NCI-H2196 (cell line): ENCODE data around the gene ZNF888.
A peak's percentile ranks its signal among the peaks of the same experiment; 100 is the strongest.
"Not testable (repeated sequence)": the region's sequence is repeated elsewhere in the genome, so short reads cannot be mapped to it uniquely, and the experiment has no call there.

Experiments
- DNase-seq: peaks from one replicate; lab custom pipeline; 2025; ENCODE audit not compliant: unreplicated experiment; lab: John Stamatoyannopoulos, UW

Gene ZNF888

GRCh38 chr19:52941941-52942385 lies 18.7 kb upstream of the ZNF888 start:
- DNase-seq, result no peak

- DNase-seq, result not testable (repeated sequence)
These were observed 18.3 kb upstream of the ZNF888 start for GRCh38 chr19:52941523-52941922.

- DNase-seq, result not testable (repeated sequence)
These were observed 17.7 kb upstream of the ZNF888 start for GRCh38 chr19:52940905-52941304.

DNA sequence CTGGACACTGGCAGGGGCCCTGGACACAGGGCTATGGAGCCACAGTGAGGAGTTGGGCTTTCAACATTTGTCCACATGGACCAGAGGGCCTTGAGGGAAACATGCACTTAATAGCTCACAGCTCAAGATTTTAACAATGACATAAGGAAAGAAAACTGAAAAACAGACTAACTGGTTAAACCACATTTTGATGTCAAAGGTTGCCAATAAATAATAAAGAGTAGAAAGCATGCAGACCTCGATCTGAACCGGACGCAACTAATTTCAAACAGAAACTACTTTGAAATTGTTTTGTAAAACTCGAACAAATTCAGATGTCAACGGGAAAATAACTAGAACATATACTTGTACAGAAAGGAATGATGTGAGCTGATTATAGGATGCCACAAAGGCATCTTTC lies 15.5 kb upstream of the ZNF888 start:
- no peak for DNase-seq

- DNase-seq, result no peak
These were observed 13.7 kb upstream of the ZNF888 start for GRCh38 chr19:52936954-52937325.

DNA sequence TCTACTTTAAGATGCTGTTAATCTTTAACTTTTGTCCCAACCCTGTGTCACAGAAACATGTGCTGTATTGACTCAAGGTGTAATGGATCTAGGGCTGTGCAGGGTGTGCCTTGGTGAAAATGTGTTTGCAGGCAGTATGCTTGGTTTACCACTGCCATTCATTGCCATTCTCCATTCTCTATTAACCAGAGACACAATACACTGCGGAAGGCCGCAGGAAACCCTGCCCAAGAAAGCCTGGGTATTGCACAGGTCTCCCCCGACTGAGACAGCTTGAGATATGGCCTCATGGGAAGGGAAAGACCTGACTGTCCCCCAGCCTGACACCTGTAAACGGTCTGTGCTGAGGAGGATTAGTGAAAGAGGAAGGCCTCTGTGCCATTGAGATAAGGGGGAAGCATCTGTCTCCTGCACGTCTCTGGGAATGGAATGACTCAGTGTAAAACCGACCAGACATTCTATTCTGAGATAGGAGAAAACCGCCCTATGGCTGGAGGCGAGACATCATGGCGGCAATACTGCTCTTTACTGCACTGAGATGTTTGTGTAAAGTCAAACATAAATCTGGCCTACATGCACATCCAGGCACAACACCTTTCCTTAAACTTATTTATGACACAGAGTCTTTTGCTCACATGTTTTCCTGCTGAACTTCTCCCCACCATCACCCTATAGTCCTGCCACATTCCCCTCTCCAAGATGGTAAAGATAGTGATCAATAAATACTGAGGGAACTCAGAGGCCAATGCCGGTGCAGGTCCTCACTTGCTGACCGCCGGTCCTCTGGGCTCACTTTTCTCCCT lies 13.1 kb upstream of the ZNF888 start:
- DNase-seq, result no peak

GRCh38 chr19:52935434-52935833 lies 12.2 kb upstream of the ZNF888 start:
- no peak for DNase-seq

- not testable (repeated sequence) for DNase-seq
These were observed 1.4 kb upstream of the ZNF888 start for GRCh38 chr19:52924641-52925040.

- DNase-seq, result no peak
These were observed 758 bp upstream of the ZNF888 start for GRCh38 chr19:52923778-52924593.

DNA sequence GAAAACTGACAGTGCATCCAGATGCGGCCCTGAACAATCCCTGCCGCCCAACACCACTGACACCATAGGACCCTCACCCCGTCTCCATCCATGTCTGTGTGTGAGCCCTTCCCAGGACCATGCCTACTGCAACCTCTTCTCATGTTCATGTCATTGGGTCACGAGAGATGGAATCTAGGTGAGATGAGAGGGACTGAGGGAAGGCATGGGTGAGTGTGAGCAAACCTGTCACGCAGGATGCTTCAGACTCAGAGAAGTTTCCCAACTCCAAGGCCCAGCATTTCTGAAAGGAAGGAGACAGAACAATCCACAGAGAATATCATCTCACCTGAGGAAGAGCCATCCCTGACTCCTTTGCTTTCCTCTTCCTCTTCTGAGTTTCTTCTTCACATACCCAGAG lies 5.7 kb downstream of the ZNF888 start:
- DNase-seq, result no peak

GRCh38 chr19:52910648-52911047 lies 12.6 kb downstream of the ZNF888 start:
- no peak for DNase-seq

- DNase-seq, result not testable (repeated sequence)
These were observed 19.0 kb downstream of the ZNF888 start for GRCh38 chr19:52904052-52904780.

DNA sequence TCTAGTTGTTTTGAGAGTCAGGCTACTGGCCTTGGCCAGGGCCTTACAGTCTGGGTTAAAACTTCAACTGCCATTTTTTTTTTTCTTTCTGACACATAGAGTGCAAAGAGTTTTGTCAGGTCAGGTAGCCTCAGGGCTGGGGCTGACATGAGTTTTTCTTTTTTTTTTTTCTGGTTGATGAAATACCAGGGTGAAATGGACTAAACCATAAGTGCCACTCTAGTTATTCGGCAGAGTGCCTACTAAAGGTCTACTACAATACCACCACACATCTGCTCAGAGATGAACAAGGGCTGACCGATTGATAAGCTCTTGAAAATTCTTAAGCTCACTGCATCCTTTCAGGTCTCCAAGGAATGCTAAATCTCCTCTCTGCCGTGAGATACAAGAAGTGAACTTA lies 21.4 kb downstream of the ZNF888 start:
- DNase-seq, result no peak

DNA sequence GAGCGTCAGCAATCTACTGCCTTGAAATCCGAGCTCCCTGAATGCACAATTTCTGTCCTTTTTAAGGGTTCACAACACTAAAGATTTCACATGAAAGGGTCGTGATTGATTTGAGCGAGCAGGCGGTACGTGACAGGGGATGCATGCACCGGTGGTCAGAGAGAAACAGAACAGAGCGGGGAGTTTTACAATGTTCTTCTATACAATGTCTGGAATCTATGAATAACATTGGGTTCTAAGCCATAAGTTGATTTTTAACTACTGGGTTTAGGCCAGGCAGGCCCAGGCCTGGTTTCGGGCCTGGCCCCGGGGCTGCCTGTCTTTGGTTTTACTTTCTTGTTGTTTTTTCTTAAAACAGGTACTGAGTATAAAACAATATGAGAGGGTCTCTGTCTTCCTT lies 24.6 kb downstream of the ZNF888 start:
- not testable (repeated sequence) for DNase-seq

GRCh38 chr19:52898101-52898500 lies 25.1 kb downstream of the ZNF888 start:
- DNase-seq, result no peak

GRCh38 chr19:52897138-52897935 lies 25.9 kb downstream of the ZNF888 start, which contains the start of gene ZNF320:
ZNF320 (minus strand) TSS chr19:52897635; CDS start chr19:52890255, 7,380 bp downstream.
- DNase-seq, result peak; percentile 86

DNA sequence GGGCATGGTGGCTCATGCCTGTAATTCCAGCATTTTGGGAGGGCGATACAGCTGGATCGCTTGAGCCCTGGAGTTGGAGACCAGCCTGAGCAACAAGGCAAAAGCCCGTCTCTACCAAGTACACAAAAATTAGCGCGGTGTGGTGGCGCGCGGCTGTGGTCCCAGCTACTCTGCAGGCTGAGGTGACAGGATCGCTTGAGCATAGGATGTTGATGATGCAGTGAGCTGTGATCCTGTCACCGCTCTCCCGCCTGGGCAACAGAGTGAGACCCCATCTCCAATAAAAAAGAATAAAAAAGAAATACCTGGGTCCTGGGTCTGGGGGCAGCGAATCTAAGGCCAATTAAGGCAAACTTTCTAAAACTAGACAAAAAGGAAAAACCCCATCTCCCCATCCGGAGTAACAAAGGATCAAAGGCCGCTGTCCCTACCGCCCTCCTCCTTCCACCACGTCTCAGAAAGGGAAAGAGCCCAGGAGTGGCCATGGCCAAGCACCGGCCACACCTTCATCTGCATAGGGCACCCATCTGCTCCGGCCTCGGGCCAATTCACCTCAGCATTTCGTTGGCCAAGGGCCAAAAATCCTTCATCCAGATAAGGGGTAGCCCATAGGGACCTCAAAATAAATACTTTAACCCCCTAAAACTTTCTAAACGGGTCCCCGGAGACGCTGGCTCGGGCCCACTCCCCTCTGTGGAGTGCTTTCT lies 26.6 kb downstream of the ZNF888 start:
- DNase-seq, result peak; percentile 43

DNA sequence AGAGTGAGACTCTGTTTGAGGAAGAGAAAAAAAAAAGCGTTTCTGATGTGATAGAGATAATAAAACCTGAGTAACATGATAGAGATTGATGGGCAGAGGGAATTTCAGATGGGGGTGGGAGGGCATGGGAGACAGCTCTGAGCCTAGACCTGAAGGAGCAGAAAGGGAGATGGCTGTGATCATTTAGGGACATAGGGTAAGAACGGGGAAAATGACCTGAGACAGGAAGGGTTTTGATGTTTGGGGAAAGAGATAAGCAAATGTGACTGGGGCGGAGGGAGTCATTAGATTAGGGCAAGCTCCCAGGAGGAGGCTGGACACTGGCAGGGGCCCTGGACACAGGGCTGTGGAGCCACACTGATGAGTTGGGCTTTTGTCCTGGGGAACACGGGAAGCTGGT lies 31.9 kb downstream of the ZNF888 start:
- no peak for DNase-seq

DNA sequence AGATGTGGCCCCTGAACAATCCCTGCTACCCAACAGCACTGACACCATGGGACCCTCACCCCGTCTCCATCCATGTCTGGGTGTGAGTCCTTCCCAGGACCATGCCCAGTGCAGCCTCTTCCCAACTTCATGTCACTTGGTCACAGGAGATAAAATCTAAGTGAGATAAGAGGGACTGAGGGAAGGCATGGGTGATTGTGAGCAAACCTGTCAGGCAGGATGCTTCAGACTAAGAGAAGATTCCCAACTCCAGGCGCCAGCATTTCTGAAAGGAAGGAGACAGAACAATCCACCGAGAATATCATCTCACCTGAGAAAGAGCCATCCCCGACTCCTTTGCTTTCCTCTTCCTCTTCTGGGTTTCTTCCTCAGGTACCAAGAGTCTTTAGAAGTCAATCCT lies 33.3 kb downstream of the ZNF888 start:
- DNase-seq, result no peak

DNA sequence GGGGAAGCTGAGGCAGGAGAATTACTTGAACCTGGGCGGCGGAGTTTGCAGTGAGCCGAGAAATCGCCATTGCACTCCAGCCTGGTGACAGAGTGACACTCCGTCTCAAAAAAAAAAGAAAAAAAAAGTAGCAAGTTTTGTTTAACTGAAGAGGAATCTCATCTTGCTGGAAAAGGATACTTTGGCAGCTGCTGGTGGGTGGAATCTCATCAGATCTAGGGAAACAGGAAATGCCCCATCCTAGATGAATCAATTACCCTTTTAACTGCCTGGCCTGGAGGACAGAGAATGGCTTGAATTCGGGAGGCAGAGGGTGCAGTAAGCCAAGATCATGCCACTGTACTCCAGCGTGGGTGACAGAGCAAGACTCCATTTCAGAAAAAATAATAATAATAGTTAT lies 34.2 kb downstream of the ZNF888 start:
- DNase-seq, result no peak
